ENCODE results near the gene NINJ2. TPM values are rescaled to one million over a fixed set of nuclear protein-coding genes. Genes with fewer than 3 reads are reported as not detected.

Gene NINJ2
- total RNA-seq, 4 donors from 2014 or later, result 0.97 to 5.4 (median 2.3) TPM; not detected in 1

DNA sequence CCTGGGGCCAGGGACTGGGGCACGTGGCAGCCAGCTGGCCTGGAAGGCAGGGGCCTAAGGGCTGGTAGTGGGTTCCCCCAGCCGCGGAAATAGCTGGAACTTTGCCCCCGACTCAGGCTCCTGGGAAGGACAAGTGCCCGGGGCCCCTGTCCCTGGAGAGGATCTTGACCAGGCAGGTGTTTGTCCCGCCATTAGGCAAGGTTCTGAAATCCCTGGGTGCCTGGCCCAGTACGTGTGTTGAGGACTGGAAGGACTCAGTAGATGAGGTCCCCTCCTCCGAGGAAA, 109.3 kb downstream of the NINJ2 start:
- Histone ChIP-seq H3K27me3 (no peaks in the 10 kb centered on the region), H3K36me3 (no peaks in the 10 kb centered on the region), H3K4me3 (no peak overlapping the region), H3K4me1 (no peaks in the 10 kb centered on the region), H3K27ac (no peak overlapping the region), H3K9me3 (no peaks in the 10 kb centered on the region)
- TF ChIP-seq, protein P1, sequence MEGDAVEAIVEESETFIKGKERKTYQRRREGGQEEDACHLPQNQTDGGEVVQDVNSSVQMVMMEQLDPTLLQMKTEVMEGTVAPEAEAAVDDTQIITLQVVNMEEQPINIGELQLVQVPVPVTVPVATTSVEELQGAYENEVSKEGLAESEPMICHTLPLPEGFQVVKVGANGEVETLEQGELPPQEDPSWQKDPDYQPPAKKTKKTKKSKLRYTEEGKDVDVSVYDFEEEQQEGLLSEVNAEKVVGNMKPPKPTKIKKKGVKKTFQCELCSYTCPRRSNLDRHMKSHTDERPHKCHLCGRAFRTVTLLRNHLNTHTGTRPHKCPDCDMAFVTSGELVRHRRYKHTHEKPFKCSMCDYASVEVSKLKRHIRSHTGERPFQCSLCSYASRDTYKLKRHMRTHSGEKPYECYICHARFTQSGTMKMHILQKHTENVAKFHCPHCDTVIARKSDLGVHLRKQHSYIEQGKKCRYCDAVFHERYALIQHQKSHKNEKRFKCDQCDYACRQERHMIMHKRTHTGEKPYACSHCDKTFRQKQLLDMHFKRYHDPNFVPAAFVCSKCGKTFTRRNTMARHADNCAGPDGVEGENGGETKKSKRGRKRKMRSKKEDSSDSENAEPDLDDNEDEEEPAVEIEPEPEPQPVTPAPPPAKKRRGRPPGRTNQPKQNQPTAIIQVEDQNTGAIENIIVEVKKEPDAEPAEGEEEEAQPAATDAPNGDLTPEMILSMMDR (IDR thresholded peaks at IDR 0.05), result no peak
- no peak for TF ChIP-seq POLR2A (IDR thresholded peaks at IDR 0.05)
- no peak for DNase-seq
- intact Hi-C loops (cut with DNase I; ENCODE audit: low total_unique reads), result no loop called here

DNA sequence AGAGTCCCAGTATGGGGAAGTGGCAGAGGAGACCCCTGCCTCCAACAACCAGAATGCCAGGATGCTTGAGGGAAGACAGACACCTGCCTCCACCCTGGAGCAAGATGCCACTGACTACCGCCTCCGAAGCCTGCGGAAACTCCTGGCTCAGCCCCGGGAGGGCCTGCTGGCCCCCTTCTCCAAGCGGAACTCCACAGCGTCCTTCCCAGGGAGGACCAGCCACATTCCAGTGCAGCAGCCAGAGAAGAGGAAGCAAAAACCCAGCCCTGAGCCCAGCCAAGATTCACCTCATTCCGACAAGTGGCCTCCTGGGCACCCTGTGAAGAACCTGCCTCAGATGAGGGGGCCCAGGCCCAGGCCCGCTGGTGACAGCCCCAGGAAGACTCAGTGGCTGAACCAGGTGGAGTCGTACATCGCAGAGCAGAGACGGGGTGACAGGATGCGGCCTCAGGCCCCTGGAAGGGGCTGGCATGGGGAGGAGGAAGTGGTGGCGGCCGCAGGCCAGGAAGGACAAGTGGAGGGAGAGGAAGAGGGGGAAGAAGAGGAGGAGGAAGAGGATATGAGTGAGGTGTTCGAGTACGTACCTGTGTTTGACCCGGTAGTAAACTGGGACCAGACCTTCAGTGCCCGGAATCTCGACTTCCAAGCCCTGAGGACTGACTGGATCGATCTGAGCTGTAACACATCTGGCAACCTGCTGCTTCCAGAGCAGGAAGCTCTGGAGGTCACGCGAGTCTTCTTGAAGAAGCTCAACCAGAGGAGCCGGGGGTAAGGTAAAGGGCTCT, 109.8 kb downstream of the NINJ2 start:
- H3K27ac ChIP-seq, result no peak overlapping the region
- H3K36me3 ChIP-seq, result no peaks in the 10 kb centered on the region
- no peaks in the 10 kb centered on the region for H3K27me3 ChIP-seq
- H3K4me3 ChIP-seq, result no peak overlapping the region
- DNase-seq, result no peak
- intact Hi-C loops (cut with DNase I; ENCODE audit: low total_unique reads), result no loop called here
- TF ChIP-seq POLR2A (IDR thresholded peaks at IDR 0.05), result no peak
- TF ChIP-seq, protein P1 (IDR thresholded peaks at IDR 0.05), result no peak
- no peaks in the 10 kb centered on the region for H3K4me1 ChIP-seq
- H3K9me3 ChIP-seq, result no peaks in the 10 kb centered on the region

DNA sequence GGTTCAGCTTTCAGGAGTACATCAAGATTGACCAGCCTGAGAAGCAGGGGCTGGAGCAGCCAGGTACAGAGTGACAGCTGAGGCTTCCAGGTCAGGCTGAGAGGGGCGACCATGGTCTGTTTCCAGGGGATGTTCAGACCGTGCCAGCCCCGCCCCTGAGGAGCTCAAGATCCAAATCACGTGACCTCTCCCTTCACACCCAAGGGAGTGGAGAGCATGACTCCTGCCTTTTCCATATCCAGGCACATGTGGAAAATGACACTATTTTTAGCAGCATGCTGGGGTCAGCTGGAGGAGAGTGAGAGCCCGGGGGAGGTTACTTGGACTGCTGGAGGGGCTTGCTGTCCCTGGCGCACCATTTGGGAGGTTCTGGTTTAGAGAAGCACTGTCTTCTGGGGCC, 110.8 kb downstream of the NINJ2 start:
- Histone ChIP-seq H3K4me1 (no peaks in the 10 kb centered on the region), H3K27me3 (no peaks in the 10 kb centered on the region), H3K4me3 (no peak overlapping the region), H3K36me3 (no peaks in the 10 kb centered on the region), H3K27ac (no peak overlapping the region), H3K9me3 (no peaks in the 10 kb centered on the region)
- TF ChIP-seq POLR2A (IDR thresholded peaks at IDR 0.05), result no peak
- TF ChIP-seq, protein P1 (IDR thresholded peaks at IDR 0.05), result no peak
- DNase-seq, result no peak
- intact Hi-C loops (cut with DNase I; ENCODE audit: low total_unique reads), result no loop called here

DNA sequence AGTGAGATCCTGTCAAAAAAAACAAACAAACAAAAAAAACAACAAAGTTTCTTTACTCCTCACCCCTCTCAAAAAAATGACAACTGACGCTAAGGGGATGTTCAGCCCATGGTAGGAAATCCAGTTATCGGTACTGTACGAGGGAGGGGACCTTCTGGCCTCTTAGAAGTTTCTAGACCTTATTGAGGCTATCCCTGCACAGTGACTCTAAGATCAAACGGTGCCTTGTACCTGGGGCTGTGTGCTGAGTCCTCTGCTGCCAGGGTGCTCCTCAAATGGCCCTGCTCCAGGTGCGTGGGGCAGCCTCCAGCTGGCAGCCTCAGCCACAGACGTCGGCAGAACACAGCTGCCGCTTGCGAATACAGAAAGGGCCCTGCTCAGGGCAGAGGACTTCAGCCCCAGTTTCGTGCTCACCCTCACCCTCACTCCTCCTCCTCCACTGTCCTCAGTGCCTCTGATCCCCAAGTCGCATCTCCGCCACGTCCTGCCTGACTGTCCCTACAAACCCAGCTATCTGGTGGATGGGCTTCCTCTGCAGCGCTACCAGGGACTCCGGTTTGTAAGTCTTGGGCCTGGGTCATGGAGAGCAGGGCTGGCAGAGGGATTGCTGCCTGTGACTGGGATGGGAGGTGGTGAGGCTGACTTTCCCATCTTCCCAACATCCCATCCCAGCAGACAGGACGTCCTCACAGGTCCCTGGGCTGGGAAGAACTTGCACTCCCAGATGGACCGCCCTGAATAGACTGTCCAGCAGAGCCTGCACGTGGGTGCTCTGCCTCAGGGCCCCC, 112.6 kb downstream of the NINJ2 start:
- no peaks in the 10 kb centered on the region for H3K27me3 ChIP-seq
- H3K4me3 ChIP-seq, result no peak overlapping the region
- no peak for DNase-seq
- no peaks in the 10 kb centered on the region for H3K9me3 ChIP-seq
- intact Hi-C loops (cut with DNase I; ENCODE audit: low total_unique reads), result no loop called here
- H3K27ac ChIP-seq, result no peak overlapping the region
- TF ChIP-seq POLR2A (IDR thresholded peaks at IDR 0.05), result no peak
- TF ChIP-seq, protein P1 (IDR thresholded peaks at IDR 0.05), result no peak
- H3K36me3 ChIP-seq, result no peaks in the 10 kb centered on the region
- no peaks in the 10 kb centered on the region for H3K4me1 ChIP-seq

DNA sequence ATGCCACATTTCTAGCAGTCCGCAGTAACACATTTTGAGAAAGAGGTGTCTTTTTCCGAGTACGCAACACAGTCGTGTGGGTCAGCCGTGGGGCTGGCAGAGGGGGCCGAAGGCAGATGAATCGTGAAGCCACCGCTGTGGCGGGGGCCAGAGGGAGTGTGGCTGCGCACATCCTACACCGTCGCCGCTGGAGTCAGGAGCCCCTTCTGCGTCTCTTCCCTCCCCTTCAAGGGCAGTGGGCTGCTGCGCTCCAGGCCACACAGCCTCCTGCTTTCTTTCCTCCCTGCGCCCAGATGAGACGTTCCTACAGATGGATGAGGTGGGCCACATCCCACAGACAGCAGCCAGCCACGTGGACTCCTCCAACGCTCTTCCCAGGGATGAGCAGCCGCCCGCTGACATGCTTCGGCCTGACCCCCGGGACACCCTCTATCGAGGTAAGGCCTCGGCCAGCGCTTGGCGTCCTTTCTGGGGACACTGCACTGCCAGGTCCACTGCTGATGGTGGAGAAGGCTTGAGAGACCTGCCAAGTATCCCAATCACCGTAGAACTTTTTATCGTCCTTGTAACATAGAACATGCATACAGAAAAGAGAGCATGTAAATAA, 113.7 kb downstream of the NINJ2 start:
- H3K36me3 ChIP-seq, result no peaks in the 10 kb centered on the region
- no peak overlapping the region for H3K27ac ChIP-seq
- H3K27me3 ChIP-seq, result no peaks in the 10 kb centered on the region
- H3K4me1 ChIP-seq, result no peaks in the 10 kb centered on the region
- TF ChIP-seq, protein P1 (IDR thresholded peaks at IDR 0.05), result no peak
- TF ChIP-seq POLR2A (IDR thresholded peaks at IDR 0.05), result no peak
- no peak for DNase-seq
- no peak overlapping the region for H3K4me3 ChIP-seq
- intact Hi-C loops (cut with DNase I; ENCODE audit: low total_unique reads), result loop anchor here (5.0 kb wide), 1 partner anchor 107 kb away; no protein-coding TSS in a partner anchor
- no peaks in the 10 kb centered on the region for H3K9me3 ChIP-seq
